GM23338 (cell line): ENCODE results near the gene MTRF1. TPM values are rescaled to one million over a fixed set of nuclear protein-coding genes. Genes with fewer than 3 reads are reported as not detected.

ENCODE experiments used
- ATAC-seq: fragments of 200-7000 bp; cut with Tn5 transposase; 3 replicates; pipeline ENCODE4 v1.9.1; 2020
- DNase-seq: peaks from one replicate; pipeline ENCODE4 v3.0.0-alpha.2; 2015; ENCODE audit warnings: low spot score
- H2AFZ ChIP-seq: fragments of 200-600 bp; sonication (generic); 2 replicates; pipeline ENCODE4 v1.8.0; 2016; ENCODE audit warnings: antibody characterized with exemption, mild to moderate bottlenecking, moderate library complexity
- H3F3A ChIP-seq: fragments of 200-600 bp; sonication (generic); replicated peaks from 2 replicates; pipeline ENCODE4 v1.8.0; 2017; ENCODE audit warnings: antibody characterized with exemption, mixed run types, low read depth
- H3K27ac ChIP-seq: fragments of 200-600 bp; sonication (generic); 2 replicates; pipeline ENCODE4 v1.6.1; 2016; ENCODE audit warnings: low read depth
- H3K27me3 ChIP-seq: fragments of 200-600 bp; sonication (generic); 2 replicates; pipeline ENCODE4 v1.8.0; 2016; ENCODE audit warnings: mild to moderate bottlenecking, mixed run types, moderate library complexity; ENCODE audit not compliant: insufficient read depth
- H3K36me3 ChIP-seq: fragments of 200-600 bp; sonication (generic); 2 replicates; pipeline ENCODE4 v1.8.0; 2016; ENCODE audit warnings: mild to moderate bottlenecking; ENCODE audit not compliant: insufficient read depth
- H3K4me1 ChIP-seq: fragments of 200-600 bp; sonication (generic); 2 replicates; pipeline ENCODE4 v1.8.0; 2016; ENCODE audit warnings: mild to moderate bottlenecking, moderate library complexity; ENCODE audit not compliant: insufficient read depth
- H3K4me2 ChIP-seq: fragments of 200-600 bp; sonication (generic); 2 replicates; pipeline ENCODE4 v1.7.1; 2017; ENCODE audit warnings: mixed run types
- H3K4me3 ChIP-seq: fragments of 200-600 bp; sonication (generic); 2 replicates; pipeline ENCODE4 v1.6.1; 2016; ENCODE audit warnings: mixed run types
- H3K79me2 ChIP-seq: fragments of 200-600 bp; sonication (generic); replicated peaks from 2 replicates; pipeline ENCODE4 v1.8.0; 2017; ENCODE audit warnings: mild to moderate bottlenecking; ENCODE audit not compliant: insufficient read depth
- H3K9me2 ChIP-seq: fragments of 200-600 bp; sonication (generic); 2 replicates; pipeline ENCODE4 v1.8.0; 2017; ENCODE audit not compliant: insufficient read depth
- H4K20me1 ChIP-seq: fragments of 200-600 bp; sonication (generic); replicated peaks from 2 replicates; pipeline ENCODE4 v1.8.0; 2017; ENCODE audit warnings: mild to moderate bottlenecking; ENCODE audit not compliant: insufficient read depth
- H3K27ac Mint-ChIP-seq: 2 replicates; pipeline ENCODE4 v1.8.0; 2020; ENCODE audit warnings: inconsistent platforms, mild to moderate bottlenecking, moderate library complexity, mixed read lengths
- H3K27me3 Mint-ChIP-seq: 3 replicates; pipeline ENCODE4 v1.8.0; 2022; ENCODE audit warnings: low read depth, mild to moderate bottlenecking, moderate library complexity, mixed read lengths, inconsistent platforms; ENCODE audit not compliant: insufficient read depth, poor library complexity
- H3K36me3 Mint-ChIP-seq: 3 replicates; pipeline ENCODE4 v1.8.0; 2021; ENCODE audit warnings: low read depth, mild to moderate bottlenecking, inconsistent platforms, moderate library complexity, mixed read lengths
- H3K4me1 Mint-ChIP-seq: 3 replicates; pipeline ENCODE4 v1.8.0; 2020; ENCODE audit warnings: mild to moderate bottlenecking, inconsistent platforms, mixed read lengths
- H3K4me3 Mint-ChIP-seq: 3 replicates; pipeline ENCODE4 v1.8.0; 2021; ENCODE audit warnings: moderate library complexity, mild to moderate bottlenecking, inconsistent platforms, mixed read lengths
- H3K9me3 Mint-ChIP-seq: 3 replicates; pipeline ENCODE4 v1.8.0; 2020; ENCODE audit warnings: moderate library complexity, mild to moderate bottlenecking, inconsistent platforms, mixed read lengths
- CREB1 ChIP-seq: fragments of 250-450 bp; sonication (Bioruptor Pico); IDR thresholded peaks from 2 replicates; pipeline ENCODE4 v1.5.0; 2020; ENCODE audit warnings: low read depth, mild to moderate bottlenecking, moderate library complexity
- EZH2 ChIP-seq: fragments of 200-600 bp; sonication (generic); IDR thresholded peaks from one replicate; pipeline ENCODE4 v1.8.0; 2017; ENCODE audit warnings: antibody characterized with exemption, mild to moderate bottlenecking, low read depth; ENCODE audit not compliant: unreplicated experiment
- EZH2phosphoT487 ChIP-seq: fragments of 200-600 bp; sonication (generic); IDR thresholded peaks from one replicate; pipeline ENCODE4 v1.8.1; 2018; ENCODE audit warnings: antibody characterized with exemption; ENCODE audit not compliant: unreplicated experiment
- JUNB ChIP-seq: IDR thresholded peaks from one replicate; pipeline ENCODE4 v1.6.1; 2016; ENCODE audit warnings: antibody characterized with exemption; ENCODE audit not compliant: unreplicated experiment
- NANOG ChIP-seq: IDR thresholded peaks from 2 replicates; pipeline ENCODE4 v1.6.1; 2016; ENCODE audit warnings: antibody characterized with exemption, borderline replicate concordance
- POLR2AphosphoS5 ChIP-seq: IDR thresholded peaks from 2 replicates; pipeline ENCODE4 v1.6.1; 2016; ENCODE audit warnings: antibody characterized with exemption, low read depth
- STAT1 ChIP-seq: IDR thresholded peaks from one replicate; pipeline ENCODE4 v1.6.1; 2016; ENCODE audit warnings: antibody characterized with exemption; ENCODE audit not compliant: unreplicated experiment
- ZNF114 ChIP-seq: fragments of 250-450 bp; sonication (Bioruptor Pico); IDR thresholded peaks from 2 replicates; pipeline ENCODE4 v1.5.0; 2020; ENCODE audit warnings: mild to moderate bottlenecking, moderate library complexity
- ZNF331 ChIP-seq: fragments of 250-450 bp; sonication (Bioruptor Pico); IDR thresholded peaks from 2 replicates; pipeline ENCODE4 v1.5.0; 2020; ENCODE audit warnings: low read depth, mild to moderate bottlenecking, moderate library complexity
- polyA plus RNA-seq: library from polyadenylated mRNA; unstranded; fragments of >200 nt; fragmentation: Nextera tagmentation; extraction: Ambion mirVana; gene quantifications from 2 replicates; pipeline ENCODE4 v1.2.1, GENCODE V29; 2016
- total RNA-seq: library from RNA; depleted of rRNA; stranded (reverse); fragments of >200 nt; shearing (Covaris generic); gene quantifications from 2 replicates; pipeline ENCODE4 v1.2.3, GENCODE V29; 2014
- TF ChIP-seq, protein P1 (sequence below): IDR thresholded peaks from one replicate; pipeline ENCODE4 v1.6.1; 2018; ENCODE audit warnings: antibody characterized with exemption; ENCODE audit not compliant: unreplicated experiment
- TF ChIP-seq, protein P2 (sequence below): fragments of 250-450 bp; sonication (Bioruptor Pico); IDR thresholded peaks from 2 replicates; pipeline ENCODE4 v1.5.0; 2020; ENCODE audit warnings: mild to moderate bottlenecking, moderate library complexity
- TF ChIP-seq, protein P3 (sequence below): IDR thresholded peaks from 2 replicates; pipeline ENCODE4 v1.6.1; 2016; ENCODE audit warnings: antibody characterized with exemption

MTRF1 gene
- total and polyA plus RNA-seq, 2 experiments from 2014 or later, result 18.4 to 22.6 TPM

DNA sequence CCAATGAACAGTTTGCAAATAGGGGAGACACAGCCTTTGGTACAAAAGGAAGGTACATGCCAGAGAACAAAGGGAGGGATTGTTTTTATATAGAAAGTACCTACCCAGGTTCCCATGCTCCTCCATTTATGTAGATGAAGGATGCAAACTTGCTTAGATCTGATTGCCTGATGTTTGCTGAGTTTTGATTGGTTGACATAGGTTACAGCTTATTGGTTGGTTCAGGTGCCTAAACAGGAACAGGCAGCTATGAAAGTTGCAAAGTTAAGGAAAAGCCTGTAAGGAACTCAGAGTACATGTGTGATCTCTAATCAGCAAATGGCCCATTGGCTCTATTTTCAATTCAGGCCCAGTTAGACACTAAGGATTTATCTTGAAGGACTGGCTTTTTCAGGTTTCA, 41.2 kb upstream of the MTRF1 start (continued):
- TF ChIP-seq, protein P1, sequence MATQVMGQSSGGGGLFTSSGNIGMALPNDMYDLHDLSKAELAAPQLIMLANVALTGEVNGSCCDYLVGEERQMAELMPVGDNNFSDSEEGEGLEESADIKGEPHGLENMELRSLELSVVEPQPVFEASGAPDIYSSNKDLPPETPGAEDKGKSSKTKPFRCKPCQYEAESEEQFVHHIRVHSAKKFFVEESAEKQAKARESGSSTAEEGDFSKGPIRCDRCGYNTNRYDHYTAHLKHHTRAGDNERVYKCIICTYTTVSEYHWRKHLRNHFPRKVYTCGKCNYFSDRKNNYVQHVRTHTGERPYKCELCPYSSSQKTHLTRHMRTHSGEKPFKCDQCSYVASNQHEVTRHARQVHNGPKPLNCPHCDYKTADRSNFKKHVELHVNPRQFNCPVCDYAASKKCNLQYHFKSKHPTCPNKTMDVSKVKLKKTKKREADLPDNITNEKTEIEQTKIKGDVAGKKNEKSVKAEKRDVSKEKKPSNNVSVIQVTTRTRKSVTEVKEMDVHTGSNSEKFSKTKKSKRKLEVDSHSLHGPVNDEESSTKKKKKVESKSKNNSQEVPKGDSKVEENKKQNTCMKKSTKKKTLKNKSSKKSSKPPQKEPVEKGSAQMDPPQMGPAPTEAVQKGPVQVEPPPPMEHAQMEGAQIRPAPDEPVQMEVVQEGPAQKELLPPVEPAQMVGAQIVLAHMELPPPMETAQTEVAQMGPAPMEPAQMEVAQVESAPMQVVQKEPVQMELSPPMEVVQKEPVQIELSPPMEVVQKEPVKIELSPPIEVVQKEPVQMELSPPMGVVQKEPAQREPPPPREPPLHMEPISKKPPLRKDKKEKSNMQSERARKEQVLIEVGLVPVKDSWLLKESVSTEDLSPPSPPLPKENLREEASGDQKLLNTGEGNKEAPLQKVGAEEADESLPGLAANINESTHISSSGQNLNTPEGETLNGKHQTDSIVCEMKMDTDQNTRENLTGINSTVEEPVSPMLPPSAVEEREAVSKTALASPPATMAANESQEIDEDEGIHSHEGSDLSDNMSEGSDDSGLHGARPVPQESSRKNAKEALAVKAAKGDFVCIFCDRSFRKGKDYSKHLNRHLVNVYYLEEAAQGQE, result no peak
- TF ChIP-seq STAT1 (no peak), ZNF331 (CRISPR knock-in tag) (no peak), EZH2phosphoT487 (no peak)

DNA sequence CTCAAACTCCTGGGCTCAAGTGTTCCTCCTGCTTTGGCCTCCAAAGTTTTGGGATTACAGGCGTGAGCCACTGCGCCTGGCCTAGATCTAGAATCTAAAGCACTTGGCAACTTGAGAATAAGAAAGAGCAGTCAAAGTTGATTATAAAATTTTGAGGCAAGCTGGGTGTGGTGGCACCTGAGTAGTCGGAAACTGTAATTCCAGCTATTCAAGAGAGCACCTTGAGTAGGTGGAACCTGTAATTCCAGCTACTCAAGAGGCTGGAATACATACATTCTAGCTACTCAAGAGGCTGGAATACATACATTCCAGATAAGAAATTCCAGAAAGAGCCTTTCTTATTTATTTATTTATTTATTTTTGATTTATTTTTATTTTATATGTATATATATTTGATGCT, 39.4 kb upstream of the MTRF1 start:
- no peak overlapping the region for H3K27ac ChIP-seq
- Mint-ChIP-seq H3K9me3 (no peaks in the 10 kb centered on the region; the same call in 2 of the 3 replicates), H3K4me1 (peaks cover 7% of the 10 kb centered on the region; the same call in 2 of the 3 replicates), H3K27me3 (no peaks in the 10 kb centered on the region), H3K36me3 (no peaks in the 10 kb centered on the region), H3K4me3 (no peak overlapping the region), H3K27ac (no peak overlapping the region)
- no peaks in the 10 kb centered on the region for H3K27me3 ChIP-seq
- H3K4me2 ChIP-seq, result no peak overlapping the region
- ATAC-seq, result no peak
- no peaks in the 10 kb centered on the region for H3K79me2 ChIP-seq
- peaks cover 11% of the 10 kb centered on the region; the same call in 1 of the 2 replicates for H3K4me1 ChIP-seq
- H3K36me3 ChIP-seq, result no peaks in the 10 kb centered on the region
- no peak overlapping the region for H3K4me3 ChIP-seq
- H4K20me1 ChIP-seq, result no peaks in the 10 kb centered on the region
- DNase-seq, result no peak
- H3K9me2 ChIP-seq, result 0 out of 2 replicates have a peak, but pooled peaks cover 6% of the 10 kb centered on the region
- H2AFZ ChIP-seq, result no peak overlapping the region
- no peaks in the 10 kb centered on the region for H3F3A ChIP-seq
- TF ChIP-seq EZH2phosphoT487, result no peak
- TF ChIP-seq ZNF331 (CRISPR knock-in tag), result no peak
- TF ChIP-seq, protein P2, sequence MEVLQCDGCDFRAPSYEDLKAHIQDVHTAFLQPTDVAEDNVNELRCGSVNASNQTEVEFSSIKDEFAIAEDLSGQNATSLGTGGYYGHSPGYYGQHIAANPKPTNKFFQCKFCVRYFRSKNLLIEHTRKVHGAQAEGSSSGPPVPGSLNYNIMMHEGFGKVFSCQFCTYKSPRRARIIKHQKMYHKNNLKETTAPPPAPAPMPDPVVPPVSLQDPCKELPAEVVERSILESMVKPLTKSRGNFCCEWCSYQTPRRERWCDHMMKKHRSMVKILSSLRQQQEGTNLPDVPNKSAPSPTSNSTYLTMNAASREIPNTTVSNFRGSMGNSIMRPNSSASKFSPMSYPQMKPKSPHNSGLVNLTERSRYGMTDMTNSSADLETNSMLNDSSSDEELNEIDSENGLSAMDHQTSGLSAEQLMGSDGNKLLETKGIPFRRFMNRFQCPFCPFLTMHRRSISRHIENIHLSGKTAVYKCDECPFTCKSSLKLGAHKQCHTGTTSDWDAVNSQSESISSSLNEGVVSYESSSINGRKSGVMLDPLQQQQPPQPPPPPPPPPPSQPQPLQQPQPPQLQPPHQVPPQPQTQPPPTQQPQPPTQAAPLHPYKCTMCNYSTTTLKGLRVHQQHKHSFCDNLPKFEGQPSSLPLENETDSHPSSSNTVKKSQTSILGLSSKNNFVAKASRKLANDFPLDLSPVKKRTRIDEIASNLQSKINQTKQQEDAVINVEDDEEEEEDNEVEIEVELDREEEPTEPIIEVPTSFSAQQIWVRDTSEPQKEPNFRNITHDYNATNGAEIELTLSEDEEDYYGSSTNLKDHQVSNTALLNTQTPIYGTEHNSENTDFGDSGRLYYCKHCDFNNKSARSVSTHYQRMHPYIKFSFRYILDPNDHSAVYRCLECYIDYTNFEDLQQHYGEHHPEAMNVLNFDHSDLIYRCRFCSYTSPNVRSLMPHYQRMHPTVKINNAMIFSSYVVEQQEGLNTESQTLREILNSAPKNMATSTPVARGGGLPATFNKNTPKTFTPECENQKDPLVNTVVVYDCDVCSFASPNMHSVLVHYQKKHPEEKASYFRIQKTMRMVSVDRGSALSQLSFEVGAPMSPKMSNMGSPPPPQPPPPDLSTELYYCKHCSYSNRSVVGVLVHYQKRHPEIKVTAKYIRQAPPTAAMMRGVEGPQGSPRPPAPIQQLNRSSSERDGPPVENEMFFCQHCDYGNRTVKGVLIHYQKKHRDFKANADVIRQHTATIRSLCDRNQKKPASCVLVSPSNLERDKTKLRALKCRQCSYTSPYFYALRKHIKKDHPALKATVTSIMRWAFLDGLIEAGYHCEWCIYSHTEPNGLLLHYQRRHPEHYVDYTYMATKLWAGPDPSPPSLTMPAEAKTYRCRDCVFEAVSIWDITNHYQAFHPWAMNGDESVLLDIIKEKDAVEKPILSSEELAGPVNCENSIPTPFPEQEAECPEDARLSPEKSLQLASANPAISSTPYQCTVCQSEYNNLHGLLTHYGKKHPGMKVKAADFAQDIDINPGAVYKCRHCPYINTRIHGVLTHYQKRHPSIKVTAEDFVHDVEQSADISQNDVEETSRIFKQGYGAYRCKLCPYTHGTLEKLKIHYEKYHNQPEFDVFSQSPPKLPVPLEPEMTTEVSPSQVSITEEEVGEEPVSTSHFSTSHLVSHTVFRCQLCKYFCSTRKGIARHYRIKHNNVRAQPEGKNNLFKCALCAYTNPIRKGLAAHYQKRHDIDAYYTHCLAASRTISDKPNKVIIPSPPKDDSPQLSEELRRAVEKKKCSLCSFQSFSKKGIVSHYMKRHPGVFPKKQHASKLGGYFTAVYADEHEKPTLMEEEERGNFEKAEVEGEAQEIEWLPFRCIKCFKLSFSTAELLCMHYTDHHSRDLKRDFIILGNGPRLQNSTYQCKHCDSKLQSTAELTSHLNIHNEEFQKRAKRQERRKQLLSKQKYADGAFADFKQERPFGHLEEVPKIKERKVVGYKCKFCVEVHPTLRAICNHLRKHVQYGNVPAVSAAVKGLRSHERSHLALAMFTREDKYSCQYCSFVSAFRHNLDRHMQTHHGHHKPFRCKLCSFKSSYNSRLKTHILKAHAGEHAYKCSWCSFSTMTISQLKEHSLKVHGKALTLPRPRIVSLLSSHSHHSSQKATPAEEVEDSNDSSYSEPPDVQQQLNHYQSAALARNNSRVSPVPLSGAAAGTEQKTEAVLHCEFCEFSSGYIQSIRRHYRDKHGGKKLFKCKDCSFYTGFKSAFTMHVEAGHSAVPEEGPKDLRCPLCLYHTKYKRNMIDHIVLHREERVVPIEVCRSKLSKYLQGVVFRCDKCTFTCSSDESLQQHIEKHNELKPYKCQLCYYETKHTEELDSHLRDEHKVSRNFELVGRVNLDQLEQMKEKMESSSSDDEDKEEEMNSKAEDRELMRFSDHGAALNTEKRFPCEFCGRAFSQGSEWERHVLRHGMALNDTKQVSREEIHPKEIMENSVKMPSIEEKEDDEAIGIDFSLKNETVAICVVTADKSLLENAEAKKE (CRISPR knock-in tag), result no peak
- TF ChIP-seq ZNF114 (CRISPR knock-in tag), result no peak
- TF ChIP-seq, protein P3, sequence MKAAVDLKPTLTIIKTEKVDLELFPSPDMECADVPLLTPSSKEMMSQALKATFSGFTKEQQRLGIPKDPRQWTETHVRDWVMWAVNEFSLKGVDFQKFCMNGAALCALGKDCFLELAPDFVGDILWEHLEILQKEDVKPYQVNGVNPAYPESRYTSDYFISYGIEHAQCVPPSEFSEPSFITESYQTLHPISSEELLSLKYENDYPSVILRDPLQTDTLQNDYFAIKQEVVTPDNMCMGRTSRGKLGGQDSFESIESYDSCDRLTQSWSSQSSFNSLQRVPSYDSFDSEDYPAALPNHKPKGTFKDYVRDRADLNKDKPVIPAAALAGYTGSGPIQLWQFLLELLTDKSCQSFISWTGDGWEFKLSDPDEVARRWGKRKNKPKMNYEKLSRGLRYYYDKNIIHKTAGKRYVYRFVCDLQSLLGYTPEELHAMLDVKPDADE, result no peak
- TF ChIP-seq NANOG, result no peak
- TF ChIP-seq POLR2AphosphoS5, result no peak
- no peak for TF ChIP-seq CREB1 (CRISPR knock-in tag)
- TF ChIP-seq EZH2, result no peak
- TF ChIP-seq JUNB, result no peak
